DLD1 (cell line): Measurements from ENCODE around the gene ABLIM3.

Experiments used
- in situ Hi-C: cut with HindIII; loops from 2 replicates; pipeline ENCODE4 v1.10.0; 2017; ENCODE audit warnings: low sequenced_read_pairs

The ABLIM3 gene

DNA sequence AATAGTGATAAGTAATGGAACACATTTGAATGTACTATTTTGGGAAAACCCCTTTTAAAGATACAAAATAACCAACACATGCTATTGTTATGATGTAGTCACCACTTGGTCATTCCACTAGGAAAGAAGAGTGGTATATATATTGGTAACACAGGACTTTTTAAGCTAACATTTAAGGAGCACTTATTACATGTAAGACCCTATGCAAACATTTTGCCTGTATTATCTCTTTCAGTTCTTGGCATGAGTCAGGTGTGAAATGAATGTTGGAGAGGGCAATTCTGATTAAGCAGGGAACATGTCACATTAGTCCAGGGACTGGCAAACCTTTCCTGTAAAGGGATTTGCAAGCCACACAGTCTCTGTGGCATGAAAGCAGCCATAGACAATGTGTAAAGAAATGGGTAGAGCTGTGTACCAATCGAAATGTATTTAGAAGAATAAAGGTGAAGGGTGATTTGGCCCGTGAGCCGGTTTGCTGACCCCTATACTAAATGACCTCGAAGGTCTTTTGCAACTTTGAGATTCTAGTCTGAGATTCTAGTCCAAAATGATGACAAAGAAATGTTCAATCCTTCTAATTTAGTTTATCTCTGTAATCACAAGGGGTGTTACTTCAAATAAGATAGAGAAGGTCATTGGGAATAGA is 15.3 kb downstream of the ABLIM3 start:
- in situ Hi-C loops = no loop called here

GRCh38 chr5:149157330-149157729 is 16.0 kb downstream of the ABLIM3 start:
- in situ Hi-C loops = no loop called here

- in situ Hi-C loops = no loop called here
Measured at GRCh38 chr5:149160291-149160787, 19.0 kb downstream of the ABLIM3 start.

DNA sequence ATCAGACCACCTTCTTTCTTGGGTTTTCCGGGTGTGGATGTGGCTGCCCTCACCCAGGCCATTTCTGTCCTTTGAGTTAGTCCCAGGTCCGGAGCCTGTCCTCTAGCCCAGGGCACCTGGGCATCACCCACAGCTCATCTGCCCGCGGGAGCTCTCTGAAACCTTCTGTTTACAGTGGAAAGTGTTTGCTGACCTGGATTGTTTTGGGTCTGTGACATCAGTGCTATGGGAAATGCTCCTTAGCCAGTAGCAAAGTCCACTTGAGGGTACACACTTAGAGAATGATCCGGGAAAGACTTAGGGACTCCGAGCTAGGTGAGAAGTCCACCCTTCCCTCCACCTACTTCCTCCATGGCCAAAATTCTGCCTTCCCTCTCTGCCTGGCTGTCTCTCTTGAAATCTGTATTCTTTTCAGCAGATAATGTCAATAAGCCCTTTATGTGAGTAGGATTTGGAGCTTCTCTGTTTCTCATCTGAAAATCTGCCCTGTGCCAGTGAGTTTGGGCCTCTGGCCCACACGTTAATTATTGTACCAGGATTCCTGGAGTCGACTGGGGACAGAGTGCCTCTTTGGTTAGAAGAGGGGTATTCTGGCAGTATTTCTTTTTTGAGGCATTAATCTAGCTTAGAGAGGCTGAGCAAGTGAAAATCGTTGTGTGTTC is 19.9 kb downstream of the ABLIM3 start:
- in situ Hi-C loops = no loop called here

GRCh38 chr5:149161850-149162249 is 20.6 kb downstream of the ABLIM3 start:
- in situ Hi-C loops = no loop called here

DNA sequence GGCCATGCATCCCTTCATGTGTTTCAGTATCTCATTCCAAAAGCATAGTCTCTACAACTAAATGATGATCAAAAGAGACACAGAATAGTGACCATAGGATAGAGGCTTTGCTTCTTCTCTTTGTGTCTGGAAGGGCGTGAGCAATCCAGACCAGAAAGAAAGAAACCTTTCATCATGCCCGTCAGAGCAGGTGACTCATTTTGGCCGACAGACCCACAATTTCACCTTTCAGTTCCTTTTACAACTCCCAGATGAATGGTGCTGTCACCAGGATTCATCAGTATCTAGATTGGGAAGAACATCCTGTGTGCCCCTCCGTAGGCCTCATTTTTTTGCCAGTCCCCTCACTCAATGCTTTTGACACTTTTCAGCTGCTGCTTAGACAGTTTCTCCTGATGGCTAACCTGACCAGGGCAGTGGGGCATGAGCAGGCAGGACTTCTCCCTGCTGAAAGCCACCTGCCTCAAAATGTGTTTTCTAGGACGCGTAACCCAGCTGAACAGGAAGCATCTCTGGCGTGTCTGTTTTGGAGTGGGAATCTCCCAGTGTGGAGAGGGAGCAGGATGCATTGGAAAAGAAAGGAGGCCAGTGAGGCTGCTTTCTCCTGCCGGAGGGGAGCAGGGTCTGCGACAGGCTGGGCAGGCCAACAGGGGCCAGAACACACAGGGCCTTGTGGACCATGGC is 21.2 kb downstream of the ABLIM3 start:
- in situ Hi-C loops = no loop called here

DNA sequence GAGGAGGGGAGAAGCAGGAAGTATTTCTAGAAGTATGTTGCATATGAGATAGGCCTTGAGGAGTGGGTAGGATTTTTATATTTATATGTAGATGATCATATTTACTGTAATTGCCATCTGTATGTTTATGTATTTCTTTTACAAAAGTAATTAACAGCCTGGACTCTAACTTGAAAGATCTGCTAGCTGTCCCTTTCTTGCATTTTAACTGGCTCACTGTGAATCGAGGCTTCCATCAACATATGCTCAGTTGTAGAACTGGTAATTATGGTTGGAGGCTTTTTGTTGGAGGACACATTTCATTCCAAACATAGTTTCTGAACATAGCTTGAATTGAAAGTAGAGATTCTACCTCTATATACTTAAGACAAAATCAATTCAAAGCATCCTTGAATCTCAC is 23.4 kb downstream of the ABLIM3 start:
- in situ Hi-C loops = no loop called here

- in situ Hi-C loops = no loop called here
Measured at GRCh38 chr5:149166128-149166527, 24.8 kb downstream of the ABLIM3 start.

DNA sequence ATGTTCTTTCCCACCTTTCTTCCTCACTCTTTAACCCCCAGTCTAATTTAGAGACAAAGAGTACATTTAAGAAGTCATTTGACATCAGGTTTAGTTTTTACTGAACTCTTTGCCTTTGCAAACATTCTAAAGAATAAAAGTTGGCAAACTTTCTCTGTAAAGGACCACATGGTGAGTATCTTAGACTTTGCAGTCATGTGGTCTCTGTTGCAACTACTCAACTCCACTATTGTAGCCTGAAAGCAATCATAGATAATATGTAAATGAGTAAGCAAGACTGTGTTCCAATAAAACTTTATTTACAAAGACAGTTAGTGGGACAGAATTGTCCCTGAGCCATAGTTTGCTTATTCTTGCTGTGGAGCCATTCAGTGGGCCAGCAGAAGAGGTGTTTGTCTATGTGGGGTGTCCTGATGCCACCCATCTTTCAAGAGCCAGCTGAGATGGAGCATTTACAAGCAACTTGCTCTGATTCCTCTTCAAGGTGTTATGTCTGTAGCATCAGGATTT is 25.4 kb downstream of the ABLIM3 start:
- in situ Hi-C loops = no loop called here

DNA sequence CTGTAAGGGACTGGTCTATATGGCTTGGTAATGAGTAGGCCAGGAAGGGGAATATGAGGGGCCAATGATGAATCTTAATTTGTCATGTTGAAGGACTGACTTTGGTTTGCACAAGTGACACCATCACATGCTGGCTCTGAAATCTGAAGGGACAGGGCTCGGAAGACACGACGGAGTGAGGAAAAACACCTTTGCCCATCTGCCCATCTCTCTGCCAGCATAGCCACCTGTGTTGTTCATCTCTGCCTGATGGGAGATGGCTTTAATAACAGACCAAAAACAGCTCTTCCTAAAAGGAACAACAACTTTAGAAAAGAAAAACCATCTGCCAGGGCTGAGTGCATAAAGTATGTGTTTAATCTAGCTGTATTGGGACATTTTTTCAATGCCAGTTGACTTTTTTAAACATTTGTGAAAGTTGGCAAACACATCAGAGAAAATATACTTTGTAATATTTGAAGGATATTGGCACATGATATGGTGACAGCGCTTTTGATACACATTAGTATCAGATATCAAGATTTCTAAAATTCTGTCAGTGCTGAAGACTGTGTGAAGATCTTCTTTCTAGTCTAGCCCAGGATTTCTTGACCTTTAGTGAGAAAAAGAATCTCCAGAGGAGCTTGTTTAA is 27.1 kb downstream of the ABLIM3 start:
- in situ Hi-C loops = no loop called here

GRCh38 chr5:149170299-149170698 is 29.0 kb downstream of the ABLIM3 start:
- in situ Hi-C loops = no loop called here

DNA sequence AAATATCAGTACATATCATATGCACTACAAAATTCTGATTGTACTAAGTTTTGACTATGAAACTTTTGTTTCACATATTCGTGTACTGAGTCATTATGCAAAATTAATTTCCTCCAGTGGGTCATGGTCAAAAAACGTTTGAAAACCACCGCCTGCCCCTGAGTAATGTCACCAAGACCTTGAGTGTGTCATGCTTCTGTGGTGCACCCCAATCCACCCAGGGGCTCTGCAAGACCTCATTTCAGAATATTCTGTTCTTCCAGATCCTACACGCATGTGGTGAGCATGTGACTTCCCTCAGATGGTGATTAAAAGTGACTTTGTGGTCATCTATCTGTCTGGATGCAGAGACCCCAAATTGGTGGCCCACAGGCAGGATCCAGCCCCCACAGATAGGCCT is 31.0 kb downstream of the ABLIM3 start:
- in situ Hi-C loops = no loop called here

DNA sequence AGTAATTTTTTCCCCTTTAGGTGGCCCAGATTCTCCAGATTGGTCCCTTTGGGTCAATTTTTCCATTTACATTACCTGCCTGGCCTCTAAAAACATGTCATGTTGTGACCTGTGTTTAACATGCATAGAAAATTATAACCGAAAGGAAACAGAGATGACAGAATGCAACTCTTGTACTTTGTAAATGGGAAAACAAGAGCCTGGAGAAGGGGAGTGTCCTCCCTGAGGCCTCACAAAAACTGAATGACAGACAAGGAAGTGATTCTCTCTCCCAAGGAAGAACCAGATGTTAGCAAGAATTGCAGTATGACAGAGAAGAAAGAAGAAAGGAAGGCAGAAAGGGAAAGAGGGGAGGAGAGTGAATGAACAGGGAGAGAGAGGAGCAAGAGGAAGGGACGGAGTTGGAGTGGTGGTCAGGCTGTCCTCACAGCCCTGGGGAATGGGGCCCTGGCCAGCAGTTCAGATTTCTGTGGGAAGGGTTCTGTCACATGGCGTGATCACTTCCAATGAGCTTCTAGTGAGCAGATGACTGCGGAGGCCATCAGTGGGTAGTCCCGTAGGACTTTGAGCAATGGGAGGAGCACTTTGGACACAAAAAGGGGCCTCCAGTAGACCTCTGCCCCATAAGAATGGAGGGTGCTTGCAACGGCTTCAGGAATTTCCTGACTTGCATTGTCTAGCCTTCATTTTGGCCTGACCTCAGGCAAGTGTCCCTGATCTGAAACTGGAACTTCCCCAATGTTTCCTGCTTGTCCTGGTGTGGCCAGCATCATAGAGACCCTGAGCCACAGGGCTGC is 31.6 kb downstream of the ABLIM3 start:
- in situ Hi-C loops = no loop called here

- in situ Hi-C loops = no loop called here
Measured at GRCh38 chr5:149174847-149175234, 33.5 kb downstream of the ABLIM3 start.

- in situ Hi-C loops = no loop called here
Measured at GRCh38 chr5:149175346-149176105, 34.2 kb downstream of the ABLIM3 start.

DNA sequence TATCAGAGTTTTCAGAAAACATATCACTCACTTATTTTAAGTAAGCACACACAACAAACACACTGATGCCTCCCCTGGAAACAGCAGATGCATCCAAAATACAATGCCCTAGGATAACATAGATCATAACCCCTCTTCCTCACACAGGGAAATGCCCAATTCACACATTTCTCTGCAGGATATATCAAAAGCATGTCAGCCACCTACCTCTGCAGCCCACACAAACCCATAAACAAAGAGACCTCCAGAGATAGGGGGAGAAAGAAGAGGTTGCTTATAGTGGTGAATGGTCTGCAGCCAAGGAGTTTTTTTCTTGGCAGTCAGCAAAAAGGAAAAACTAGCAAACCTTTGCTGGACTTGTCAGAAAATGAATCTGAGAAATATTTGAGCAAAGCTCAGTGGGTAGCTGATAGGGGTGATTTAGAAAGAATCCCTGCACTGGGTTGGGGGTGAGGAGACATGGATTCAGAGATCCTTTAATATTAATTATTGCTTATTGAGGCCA is 36.1 kb downstream of the ABLIM3 start:
- in situ Hi-C loops = no loop called here

GRCh38 chr5:149177911-149178565 is 36.7 kb downstream of the ABLIM3 start:
- in situ Hi-C loops = no loop called here

GRCh38 chr5:149181732-149182131 is 40.4 kb downstream of the ABLIM3 start:
- in situ Hi-C loops = no loop called here

DNA sequence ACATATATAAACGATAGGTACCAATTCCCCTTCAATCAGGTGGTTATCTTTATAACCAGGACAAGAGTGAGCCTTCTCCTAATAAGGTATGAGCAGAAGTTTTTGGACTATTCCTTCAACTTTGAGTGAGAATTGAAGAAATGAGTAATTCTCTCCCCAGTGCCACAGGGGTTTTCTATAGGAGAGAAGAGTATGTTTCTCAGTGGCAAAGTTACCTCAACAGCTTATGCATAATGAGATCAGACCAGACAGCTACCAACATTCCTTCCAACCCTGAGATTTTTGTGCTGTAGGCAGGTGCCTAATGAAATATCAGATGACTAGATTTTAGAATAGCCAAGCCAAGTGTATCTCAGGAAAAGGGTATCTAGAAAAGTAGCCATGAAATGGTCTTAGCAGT is 40.9 kb downstream of the ABLIM3 start:
- in situ Hi-C loops = no loop called here
